ENCODE data around the gene CLIP1.

CLIP1 gene

GRCh38 chr12:122243965-122244364, 178.5 kb downstream of the CLIP1 start:
- DNase-seq = no peak

GRCh38 chr12:122238861-122239260, 183.6 kb downstream of the CLIP1 start:
- DNase-seq = no peak

DNA sequence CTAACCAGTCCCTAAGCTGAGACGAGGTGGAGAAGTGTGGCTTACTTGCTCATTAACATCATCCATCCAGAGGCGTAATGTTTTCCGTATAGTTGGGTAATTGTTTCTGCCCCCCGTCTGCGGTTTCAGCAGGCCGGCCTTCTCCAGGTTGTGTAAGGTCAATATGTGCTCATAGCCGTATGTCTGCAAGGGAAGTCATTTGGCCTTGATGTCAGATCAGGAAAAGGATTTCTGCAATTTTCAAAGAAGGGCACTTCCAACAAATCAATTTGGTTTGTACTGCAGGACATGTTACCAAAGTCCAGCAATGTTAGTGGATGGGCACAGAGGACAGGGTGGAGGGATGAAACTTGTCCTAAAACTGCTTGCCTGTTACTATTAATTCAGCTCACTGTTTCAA, 186.7 kb downstream of the CLIP1 start:
- no peak for DNase-seq

GRCh38 chr12:122232691-122233090, 189.8 kb downstream of the CLIP1 start:
- no peak for DNase-seq

DNA sequence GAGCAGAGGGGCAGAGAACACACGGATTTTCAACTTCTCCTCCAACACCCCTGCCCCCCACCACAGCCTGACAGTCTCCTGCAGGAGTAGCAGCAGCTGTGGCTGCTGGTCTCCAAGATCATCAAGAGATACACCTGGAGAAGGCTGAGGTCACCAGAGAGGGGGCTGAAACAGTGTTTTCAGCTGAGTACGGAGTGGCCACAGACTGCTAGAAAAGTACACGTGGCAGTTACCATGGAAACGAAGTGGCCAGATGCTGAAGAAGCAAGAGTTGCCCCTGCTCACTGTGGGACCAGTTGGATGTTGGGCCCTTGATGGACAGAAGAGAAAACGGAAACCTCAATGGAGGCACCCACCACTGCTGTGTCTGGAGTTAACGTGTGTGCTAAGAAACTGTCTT, 191.7 kb downstream of the CLIP1 start:
- no peak for DNase-seq

- DNase-seq = no peak
Observed at GRCh38 chr12:122228092-122228491, 194.4 kb downstream of the CLIP1 start.

DNA sequence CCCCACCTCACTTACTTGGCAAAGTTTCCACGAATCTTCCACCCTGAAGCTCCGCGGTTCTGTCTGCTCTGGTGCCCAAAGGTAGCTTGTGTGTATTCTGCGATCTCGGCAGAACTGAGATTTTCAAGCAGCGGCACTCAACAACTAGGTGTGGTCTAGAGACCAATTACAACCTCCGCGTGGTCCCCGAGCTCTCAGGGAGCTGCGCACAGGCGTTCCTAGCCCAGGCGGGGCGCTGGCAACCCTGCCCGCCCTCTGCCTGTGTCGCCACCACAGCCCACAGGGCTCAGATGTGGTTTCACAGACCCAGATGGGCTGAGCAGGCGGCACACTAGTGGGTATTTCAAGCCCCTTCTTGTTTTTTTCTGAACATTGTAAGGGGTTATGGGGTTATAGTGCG, 195.1 kb downstream of the CLIP1 start:
- no peak for DNase-seq

DNA sequence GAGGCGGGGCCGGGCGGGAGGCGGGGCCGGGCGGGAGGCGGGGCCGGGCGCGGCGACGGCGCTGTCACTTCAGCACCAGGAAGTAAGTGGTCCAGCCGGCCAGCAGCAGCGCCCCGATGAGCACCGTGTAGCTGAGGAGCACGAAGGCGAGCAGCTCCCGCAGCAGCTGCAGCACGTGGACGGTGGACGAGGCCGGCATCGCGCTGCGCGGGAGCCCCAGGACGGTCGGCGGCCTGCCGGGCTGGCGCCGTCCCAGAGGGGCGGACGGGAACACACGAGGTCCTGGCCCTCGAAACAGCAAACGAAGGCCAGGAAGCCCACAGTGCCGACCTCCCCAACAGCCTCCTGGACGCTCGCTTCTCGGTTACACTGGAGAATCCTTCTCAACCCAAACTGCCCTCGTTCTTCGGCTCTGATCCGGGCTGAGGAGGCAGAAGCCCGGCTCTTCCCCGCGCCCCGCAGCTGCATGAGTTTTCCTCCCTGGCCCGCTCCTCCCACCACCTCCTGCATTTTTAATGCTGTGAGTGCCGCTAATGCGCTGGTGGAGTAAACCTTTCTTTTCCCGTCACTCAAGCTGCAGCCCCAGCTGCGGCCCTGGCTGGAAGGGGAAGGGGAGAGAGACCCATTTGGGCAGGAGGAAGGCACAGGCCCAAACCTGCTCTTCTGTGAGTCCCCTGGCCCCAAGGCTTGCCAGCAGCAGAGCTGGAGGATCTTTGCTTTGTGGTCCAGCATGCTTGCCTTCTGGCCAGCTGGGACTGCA, 195.9 kb downstream of the CLIP1 start:
- DNase-seq = no peak

DNA sequence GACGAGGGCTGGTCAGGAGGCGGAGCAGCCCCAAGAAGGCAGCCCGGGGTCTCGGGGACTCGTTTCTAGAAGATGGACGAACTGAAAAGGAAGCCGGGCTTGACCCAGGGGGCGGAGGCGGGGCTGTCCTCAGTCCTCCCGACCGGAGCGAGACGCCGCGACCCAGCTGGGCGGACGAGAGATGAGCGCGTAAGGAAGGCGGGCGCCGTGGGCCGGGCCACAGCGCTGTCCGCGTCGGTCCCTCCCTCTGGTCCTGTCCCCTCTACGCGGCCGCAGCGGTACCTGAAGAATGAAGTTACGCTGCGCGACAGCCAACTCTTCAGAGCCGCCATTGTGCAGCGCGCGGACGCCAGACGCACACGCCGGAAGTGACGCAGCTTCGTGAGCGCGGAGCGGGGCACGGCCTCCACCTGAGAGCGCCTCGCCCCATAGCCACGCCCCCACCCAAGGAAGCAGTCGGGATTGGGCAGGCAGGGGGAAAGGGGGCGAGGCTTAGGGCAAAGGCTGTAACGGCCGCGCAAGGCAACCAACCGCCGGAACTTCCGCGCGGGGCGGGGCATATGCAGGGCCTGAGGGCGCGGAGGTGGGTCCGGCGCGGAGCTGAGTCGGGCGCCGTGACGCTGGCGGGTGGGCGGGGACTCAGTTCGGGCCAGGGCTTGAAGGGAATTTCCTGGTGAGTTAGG, 196.6 kb downstream of the CLIP1 start, which contains the start of gene DIABLO:
TSS of gene DIABLO (minus strand) at position 370 of the 683 bp plus-strand sequence. CDS start at position 332, 38 bp downstream.
- peak; percentile 99 for DNase-seq
